NT2/D1 (cell line): Measurements from ENCODE around the gene ZDHHC20.

Experiments
- SUZ12 ChIP-seq: IDR thresholded peaks from 2 replicates; pipeline ENCODE4 v1.6.1; 2011; ENCODE audit not compliant: insufficient read length, insufficient read depth; ENCODE audit errors: extremely low read depth
- ZNF274 ChIP-seq: IDR thresholded peaks from 2 replicates; pipeline ENCODE4 v1.6.1; 2011; ENCODE audit warnings: mild to moderate bottlenecking, low read depth, low read length

- TF ChIP-seq ZNF274, result no peak
- TF ChIP-seq SUZ12, result no peak
Measured at GRCh38 chr13:21344662-21345176, 114.4 kb downstream of the ZDHHC20 start.
